Stimulated activated CD4-positive, alpha-beta T cell treated with anti-CD3 and anti-CD28 coated beads, Interleukin-1b, Interleukin-23, amount 100 ng/mL, for 24 hours (primary cell): ENCODE data around the gene NIPBL.
"Not testable (repeated sequence)": the region's sequence is repeated elsewhere in the genome, so short reads cannot be mapped to it uniquely, and the experiment has no call there.

ENCODE experiments used
- DNase-seq, 4 experiments: peaks; one replicate each; pipeline ENCODE4 v3.0.0-alpha.2; 2020; ENCODE audit warnings: low read depth in 4 of 4, low spot score in 1 of 4

The NIPBL gene

DNA sequence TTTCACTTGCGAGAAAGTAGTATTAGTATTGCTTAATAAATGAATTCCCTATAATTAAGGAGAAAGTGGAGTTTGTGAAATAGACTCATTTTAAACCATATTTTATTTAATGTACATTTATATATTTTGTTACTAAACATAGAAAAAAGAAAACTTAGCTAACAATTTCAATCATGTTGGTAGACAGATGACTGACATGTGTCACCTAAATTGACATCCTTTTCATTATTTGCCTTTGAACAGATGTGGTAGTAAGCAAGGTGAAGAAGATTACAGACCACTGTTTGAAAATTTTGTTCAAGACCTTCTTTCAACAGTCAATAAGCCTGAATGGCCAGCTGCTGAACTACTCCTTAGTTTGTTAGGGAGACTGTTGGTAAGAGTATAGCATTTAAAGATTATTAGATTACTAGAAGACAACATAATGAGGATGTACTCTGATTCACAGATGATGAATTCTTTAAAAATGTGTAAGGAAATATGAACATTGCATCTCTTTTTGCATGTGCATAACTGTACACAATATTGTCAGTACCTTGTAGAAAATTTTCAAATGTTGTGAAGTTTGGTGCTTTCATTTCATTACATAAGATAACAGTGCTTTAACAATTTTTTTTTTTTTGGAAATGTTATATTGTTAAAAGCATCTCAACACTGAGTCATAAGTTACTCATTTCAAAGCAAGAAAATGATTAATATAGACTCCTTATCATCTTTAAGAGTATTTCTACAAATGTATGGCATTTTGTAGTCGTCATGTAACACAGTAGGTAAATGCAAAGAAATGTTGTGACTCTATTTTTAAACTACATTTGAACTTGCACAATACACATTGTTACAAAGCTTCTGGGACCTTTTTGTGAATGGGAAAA lies 139.5 kb downstream of the NIPBL start:
- DNase-seq, result no peak

DNA sequence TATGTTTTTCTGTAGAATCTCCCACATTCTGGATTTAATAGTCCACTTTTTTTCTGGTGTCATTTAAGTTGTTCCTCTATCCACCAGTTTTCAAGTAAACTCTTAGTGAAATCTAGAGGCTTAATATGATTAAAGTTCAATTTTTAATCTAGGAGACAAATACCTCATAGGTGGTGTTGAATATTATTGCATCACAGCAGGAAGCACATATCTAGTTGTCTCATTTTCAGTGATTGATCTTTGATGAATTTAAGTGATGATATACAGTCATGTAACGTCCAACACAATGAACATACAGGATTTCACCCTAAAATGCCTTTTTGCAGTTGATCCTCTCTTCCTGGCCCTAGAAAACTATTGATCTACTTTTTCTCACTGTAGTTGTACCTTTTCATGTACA lies 152.3 kb downstream of the NIPBL start:
- no peak for DNase-seq

DNA sequence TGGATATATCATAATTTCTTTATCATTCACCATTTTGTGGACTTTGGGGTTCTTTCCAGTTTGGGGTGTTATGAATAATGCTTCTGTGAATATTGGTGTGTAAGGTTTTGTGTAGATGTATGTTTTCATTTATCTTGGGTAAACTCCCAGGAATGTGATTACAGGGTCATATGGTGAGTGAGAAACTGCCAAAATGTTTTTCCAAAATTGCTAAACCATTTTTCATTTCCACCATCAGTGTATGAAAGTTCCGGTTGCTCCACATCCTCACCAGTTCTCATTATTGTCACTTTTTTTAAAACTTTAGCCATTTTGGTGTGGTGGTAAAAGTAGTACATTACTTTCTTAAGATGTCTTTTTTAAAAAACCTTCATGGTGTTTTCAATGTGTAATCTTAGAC lies 152.9 kb downstream of the NIPBL start:
- no peak for DNase-seq

GRCh38 chr5:37034955-37035354 lies 158.4 kb downstream of the NIPBL start:
- DNase-seq, result no peak

- DNase-seq, result no peak
Measured at GRCh38 chr5:37037840-37038239, 161.3 kb downstream of the NIPBL start.

DNA sequence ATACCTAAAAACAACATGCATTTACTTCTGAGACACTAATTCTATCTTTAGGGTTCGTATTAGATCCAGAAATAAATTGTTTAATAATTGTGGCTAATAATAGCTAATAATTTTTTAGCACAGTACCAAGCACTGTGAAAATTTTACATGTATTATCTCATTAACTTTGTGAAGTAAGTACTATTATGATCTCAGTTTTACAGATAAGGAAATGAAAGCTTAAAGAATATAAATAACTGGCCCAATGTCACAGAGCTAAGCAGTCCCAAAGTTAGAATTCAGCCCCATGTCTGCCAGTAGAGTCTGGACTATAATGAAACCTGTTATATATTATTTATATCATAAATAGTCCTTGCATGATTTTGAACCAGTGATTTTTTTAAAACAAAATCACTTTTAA lies 163.3 kb downstream of the NIPBL start:
- no peak for DNase-seq

DNA sequence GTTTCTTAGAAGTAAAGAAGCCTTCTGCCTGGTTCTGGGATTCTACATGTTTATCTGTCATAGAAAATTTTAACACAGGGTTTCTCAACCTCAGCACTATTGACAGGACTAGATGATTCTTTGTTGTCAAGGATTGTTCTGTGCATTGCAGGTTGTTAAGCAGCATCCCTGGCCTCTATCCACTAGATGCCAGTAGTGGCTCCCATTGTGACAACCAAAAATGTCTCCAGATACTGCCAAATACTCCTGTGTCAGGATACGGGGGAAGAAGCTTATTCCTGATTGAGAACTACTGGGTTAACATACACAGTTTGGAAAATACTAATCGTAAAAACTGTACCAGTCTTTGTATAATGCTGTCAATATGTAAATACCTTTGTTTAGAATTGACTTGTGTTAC lies 167.1 kb downstream of the NIPBL start:
- no peak for DNase-seq

DNA sequence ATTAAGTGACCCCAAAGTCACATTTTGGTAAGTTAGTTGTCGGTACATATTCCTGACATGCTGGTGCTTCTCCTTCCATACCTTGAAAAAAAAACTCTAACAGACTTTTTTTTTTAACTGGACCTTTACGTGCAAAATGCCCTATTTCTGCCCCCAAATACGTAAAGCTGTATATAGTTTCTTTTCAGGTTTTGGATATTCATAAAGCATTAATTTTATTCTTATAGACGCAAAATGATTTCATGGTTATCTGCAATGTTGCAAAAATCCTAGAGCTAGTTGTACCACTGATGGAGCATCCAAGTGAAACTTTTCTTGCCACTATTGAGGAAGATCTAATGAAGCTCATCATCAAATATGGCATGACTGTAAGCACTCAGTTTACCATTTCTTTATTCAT lies 167.6 kb downstream of the NIPBL start:
- DNase-seq, result no peak

DNA sequence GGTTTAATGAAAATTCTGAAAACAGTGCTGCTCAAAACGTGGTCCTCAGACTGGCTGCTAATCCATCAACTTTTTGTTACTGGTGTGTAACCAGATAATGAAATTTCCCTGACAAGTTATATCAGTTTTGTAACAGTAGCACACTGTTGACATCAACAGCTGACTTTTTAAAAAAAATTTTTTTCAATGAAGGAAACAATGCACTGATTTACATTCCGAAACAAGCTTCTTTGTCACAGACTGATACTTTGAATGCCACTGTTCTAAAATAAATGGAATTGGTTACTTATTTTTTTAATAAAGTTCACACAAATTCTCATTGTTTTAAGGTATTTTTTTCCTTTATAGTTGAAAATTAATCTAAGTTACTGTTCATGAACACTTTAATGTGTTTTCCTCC lies 169.1 kb downstream of the NIPBL start:
- no peak for DNase-seq

DNA sequence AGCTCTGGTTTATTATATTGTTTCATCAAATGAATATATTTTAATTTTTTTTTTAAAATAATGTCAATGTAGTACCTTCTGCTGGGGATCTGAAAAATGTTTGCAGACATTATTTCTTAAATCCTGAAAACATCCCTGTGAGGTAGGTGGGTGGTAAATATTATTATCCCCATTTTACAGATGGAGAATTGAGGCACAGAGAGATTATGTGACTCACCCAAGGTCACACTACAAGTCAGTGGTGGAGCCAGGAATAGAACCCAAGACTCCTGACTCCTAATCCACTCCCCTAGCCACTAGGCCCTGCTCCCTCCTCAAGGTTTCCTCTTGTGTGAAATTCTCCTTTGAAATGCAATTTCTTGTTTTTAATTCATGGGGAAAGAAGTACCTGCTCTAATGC lies 171.4 kb downstream of the NIPBL start:
- DNase-seq, result no peak

GRCh38 chr5:37054391-37054790 lies 177.8 kb downstream of the NIPBL start:
- DNase-seq, result no peak

DNA sequence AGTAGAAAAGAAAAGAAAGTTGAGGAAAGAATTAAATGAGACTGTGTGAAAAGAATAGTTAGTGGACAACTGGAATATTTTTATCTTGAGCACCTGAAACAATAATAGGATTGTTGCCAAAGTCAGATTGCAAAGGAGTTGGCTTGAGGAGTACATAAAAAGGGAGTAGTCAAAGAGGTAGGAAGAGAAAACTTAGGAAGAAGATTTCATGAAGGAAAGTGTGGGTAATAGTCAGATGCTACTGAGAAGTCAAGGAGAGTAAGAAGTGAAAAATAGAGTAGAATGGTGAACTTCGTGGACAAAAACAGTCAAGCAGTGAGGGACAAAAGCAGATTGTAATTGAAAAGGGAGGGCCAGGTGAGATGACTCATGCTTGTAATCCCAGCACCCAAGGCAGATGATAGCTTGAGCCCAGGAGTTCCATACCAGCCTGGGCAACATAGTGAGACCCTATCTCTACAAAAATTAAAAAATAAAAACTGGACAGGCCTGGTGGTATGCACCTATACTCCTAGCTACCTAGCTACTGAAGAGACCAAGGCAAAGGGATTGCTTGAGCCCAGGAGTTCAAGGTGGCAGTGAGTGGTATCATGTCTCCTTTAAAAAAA lies 178.9 kb downstream of the NIPBL start:
- no peak for DNase-seq

DNA sequence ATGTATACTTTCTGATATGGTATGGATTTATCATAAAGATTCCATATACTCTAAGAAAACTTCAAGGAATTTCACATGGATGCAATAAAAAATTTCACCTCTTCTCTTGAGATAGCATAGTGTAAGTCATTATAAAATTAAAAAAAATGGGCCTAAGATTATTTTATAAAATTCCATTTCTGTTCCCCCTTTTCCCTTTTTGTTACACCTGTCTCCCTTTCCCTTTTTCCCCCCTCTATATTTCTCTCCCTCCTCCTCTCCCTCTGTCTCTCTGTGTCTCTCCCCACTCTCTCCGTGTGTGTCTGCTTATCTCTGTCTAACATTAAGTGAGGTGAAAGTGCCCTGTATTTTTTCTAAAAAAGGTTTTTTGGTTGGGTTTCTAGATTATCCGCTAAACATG lies 180.2 kb downstream of the NIPBL start:
- no peak for DNase-seq

GRCh38 chr5:37060030-37060429 lies 183.5 kb downstream of the NIPBL start:
- no peak for DNase-seq

DNA sequence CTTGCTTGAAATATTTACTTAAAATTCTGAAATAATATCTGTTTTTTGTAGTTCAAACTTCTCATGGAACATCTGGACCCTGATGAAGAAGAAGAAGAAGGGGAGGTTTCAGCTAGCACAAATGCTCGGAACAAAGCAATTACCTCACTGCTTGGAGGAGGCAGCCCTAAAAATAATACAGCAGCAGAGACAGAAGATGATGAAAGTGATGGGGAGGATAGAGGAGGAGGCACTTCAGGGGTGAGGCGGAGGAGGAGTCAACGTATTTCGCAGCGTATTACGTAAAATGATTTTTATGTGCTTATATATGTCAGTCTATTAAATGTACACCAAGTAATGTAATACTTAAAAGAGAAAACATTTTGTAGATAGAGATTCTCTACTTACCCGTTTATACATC lies 187.2 kb downstream of the NIPBL start:
- no peak for DNase-seq

- DNase-seq, result no peak
Measured at GRCh38 chr5:37064442-37064841, 187.9 kb downstream of the NIPBL start.

- no peak for DNase-seq
Measured at GRCh38 chr5:37071487-37071886, 194.9 kb downstream of the NIPBL start.

- DNase-seq, result no peak
Measured at GRCh38 chr5:37071901-37072581, 195.5 kb downstream of the NIPBL start.

- DNase-seq, result no peak
Measured at GRCh38 chr5:37075399-37075950, 198.9 kb downstream of the NIPBL start.

GRCh38 chr5:37077146-37077545 lies 200.6 kb downstream of the NIPBL start:
- DNase-seq, result no peak

GRCh38 chr5:37080697-37081096 lies 204.1 kb downstream of the NIPBL start:
- no peak for DNase-seq

GRCh38 chr5:37082977-37083376 lies 206.4 kb downstream of the NIPBL start:
- DNase-seq, result not testable (repeated sequence)
